ENCODE measurements around the gene C17orf50. TPM values are rescaled to one million over a fixed set of nuclear protein-coding genes. Genes with fewer than 3 reads are reported as not detected.

C17orf50 gene
- polyA plus RNA-seq (2013, experiment 1 of 2), result not detected
- polyA plus RNA-seq (2013, experiment 2 of 2), result not detected

GRCh38 chr17:35760587-35760986 lies at the start of gene C17orf50:
C17orf50 (plus strand) TSS chr17:35760887; CDS start chr17:35760942, 55 bp downstream.
- WGBS, result no CpG with 5 or more reads among the region's 1 CpG
- H3K27me3 ChIP-seq (ENCODE audit: insufficient read depth, low read length), result 0 out of 2 replicates have a peak, but pooled peaks cover 2% of the 10 kb centered on the region
- no peak within 1 kb of the TSS for H3K4me3 ChIP-seq (ENCODE audit: low read length)

GRCh38 chr17:35710950-35711349 lies 49.7 kb upstream of the C17orf50 start:
- H3K27me3 ChIP-seq (ENCODE audit: insufficient read depth, low read length), result no peaks in the 10 kb centered on the region
- H3K36me3 ChIP-seq (ENCODE audit: insufficient read depth, low read length), result peaks cover 58% of the 10 kb centered on the region
- no peak overlapping the region for H3K4me3 ChIP-seq (ENCODE audit: low read length)
- no peak overlapping the region for H3K9ac ChIP-seq (ENCODE audit: low read depth, low read length)
- H3K27ac ChIP-seq (ENCODE audit: low read depth, low read length), result no peak overlapping the region
- WGBS, result 67% methylated on average over 1 of the region's 2 CpGs
- H3K4me1 ChIP-seq (ENCODE audit: insufficient read depth, low read length), result no peaks in the 10 kb centered on the region
- H3K9me3 ChIP-seq (ENCODE audit: insufficient read depth, low read depth, low read length), result no peaks in the 10 kb centered on the region

More at GRCh38 chr17:35760587-35760986, at the start of gene C17orf50:
- H3K4me1 ChIP-seq (ENCODE audit: insufficient read depth, low read length), result peaks cover 2% of the 10 kb centered on the region; the same call in 1 of the 2 replicates
- H3K9ac ChIP-seq (ENCODE audit: low read depth, low read length), result no peak within 1 kb of the TSS
- H3K36me3 ChIP-seq (ENCODE audit: insufficient read depth, low read length), result no peaks in the 10 kb centered on the region
- H3K9me3 ChIP-seq (ENCODE audit: insufficient read depth, low read depth, low read length), result no peaks in the 10 kb centered on the region
- no peak within 1 kb of the TSS for H3K27ac ChIP-seq (ENCODE audit: low read depth, low read length)

GRCh38 chr17:35713069-35713728 lies 47.5 kb upstream of the C17orf50 start:
- H3K36me3 ChIP-seq (ENCODE audit: insufficient read depth, low read length), result peaks cover 77% of the 10 kb centered on the region
- 83% methylated on average over 7 of the region's 7 CpGs for WGBS

GRCh38 chr17:35714988-35715387 lies 45.7 kb upstream of the C17orf50 start:
- no peaks in the 10 kb centered on the region for H3K27me3 ChIP-seq (ENCODE audit: insufficient read depth, low read length)
- H3K9me3 ChIP-seq (ENCODE audit: insufficient read depth, low read depth, low read length), result no peaks in the 10 kb centered on the region
- no peak overlapping the region for H3K4me3 ChIP-seq (ENCODE audit: low read length)
- no peaks in the 10 kb centered on the region for H3K4me1 ChIP-seq (ENCODE audit: insufficient read depth, low read length)
- WGBS, result 89% methylated on average over 2 of the region's 2 CpGs
- H3K36me3 ChIP-seq (ENCODE audit: insufficient read depth, low read length), result peaks cover 80% of the 10 kb centered on the region
- H3K27ac ChIP-seq (ENCODE audit: low read depth, low read length), result no peak overlapping the region
- no peak overlapping the region for H3K9ac ChIP-seq (ENCODE audit: low read depth, low read length)

More at GRCh38 chr17:35713069-35713728, 47.5 kb upstream of the C17orf50 start:
- no peaks in the 10 kb centered on the region for H3K27me3 ChIP-seq (ENCODE audit: insufficient read depth, low read length)
- H3K9ac ChIP-seq (ENCODE audit: low read depth, low read length), result no peak overlapping the region
- H3K4me3 ChIP-seq (ENCODE audit: low read length), result no peak overlapping the region
- no peak overlapping the region for H3K27ac ChIP-seq (ENCODE audit: low read depth, low read length)
- H3K4me1 ChIP-seq (ENCODE audit: insufficient read depth, low read length), result no peaks in the 10 kb centered on the region
- no peaks in the 10 kb centered on the region for H3K9me3 ChIP-seq (ENCODE audit: insufficient read depth, low read depth, low read length)

- no peak overlapping the region for H3K27ac ChIP-seq (ENCODE audit: low read depth, low read length)
- H3K36me3 ChIP-seq (ENCODE audit: insufficient read depth, low read length), result peaks cover 78% of the 10 kb centered on the region
Observed at GRCh38 chr17:35715416-35715815, 45.3 kb upstream of the C17orf50 start.

GRCh38 chr17:35716173-35716572 lies 44.5 kb upstream of the C17orf50 start:
- Histone ChIP-seq H3K9me3 (ENCODE audit: insufficient read depth, low read depth, low read length) (no peaks in the 10 kb centered on the region), H3K9ac (ENCODE audit: low read depth, low read length) (no peak overlapping the region), H3K4me1 (ENCODE audit: insufficient read depth, low read length) (no peaks in the 10 kb centered on the region), H3K27ac (ENCODE audit: low read depth, low read length) (no peak overlapping the region), H3K4me3 (ENCODE audit: low read length) (no peak overlapping the region), H3K36me3 (ENCODE audit: insufficient read depth, low read length) (peaks cover 76% of the 10 kb centered on the region), H3K27me3 (ENCODE audit: insufficient read depth, low read length) (no peaks in the 10 kb centered on the region)
- 92% methylated on average over 1 of the region's 3 CpGs for WGBS

More at GRCh38 chr17:35715416-35715815, 45.3 kb upstream of the C17orf50 start:
- no peak overlapping the region for H3K4me3 ChIP-seq (ENCODE audit: low read length)
- no peaks in the 10 kb centered on the region for H3K9me3 ChIP-seq (ENCODE audit: insufficient read depth, low read depth, low read length)
- H3K9ac ChIP-seq (ENCODE audit: low read depth, low read length), result no peak overlapping the region
- H3K4me1 ChIP-seq (ENCODE audit: insufficient read depth, low read length), result no peaks in the 10 kb centered on the region
- no peaks in the 10 kb centered on the region for H3K27me3 ChIP-seq (ENCODE audit: insufficient read depth, low read length)

GRCh38 chr17:35716897-35717465 lies 43.7 kb upstream of the C17orf50 start:
- 95% methylated on average over 4 of the region's 4 CpGs for WGBS
- Histone ChIP-seq H3K9me3 (ENCODE audit: insufficient read depth, low read depth, low read length) (no peaks in the 10 kb centered on the region), H3K27me3 (ENCODE audit: insufficient read depth, low read length) (no peaks in the 10 kb centered on the region), H3K36me3 (ENCODE audit: insufficient read depth, low read length) (peaks cover 75% of the 10 kb centered on the region), H3K9ac (ENCODE audit: low read depth, low read length) (no peak overlapping the region), H3K27ac (ENCODE audit: low read depth, low read length) (no peak overlapping the region), H3K4me3 (ENCODE audit: low read length) (no peak overlapping the region), H3K4me1 (ENCODE audit: insufficient read depth, low read length) (no peaks in the 10 kb centered on the region)

- Histone ChIP-seq H3K4me1 (ENCODE audit: insufficient read depth, low read length) (no peaks in the 10 kb centered on the region), H3K27ac (ENCODE audit: low read depth, low read length) (no peak overlapping the region), H3K9ac (ENCODE audit: low read depth, low read length) (no peak overlapping the region), H3K36me3 (ENCODE audit: insufficient read depth, low read length) (peaks cover 72% of the 10 kb centered on the region), H3K4me3 (ENCODE audit: low read length) (no peak overlapping the region), H3K27me3 (ENCODE audit: insufficient read depth, low read length) (no peaks in the 10 kb centered on the region), H3K9me3 (ENCODE audit: insufficient read depth, low read depth, low read length) (no peaks in the 10 kb centered on the region)
- WGBS, result 100% methylated on average over 2 of the region's 2 CpGs
Observed at GRCh38 chr17:35717475-35717874, 43.2 kb upstream of the C17orf50 start.

GRCh38 chr17:35723735-35724134 lies 37.0 kb upstream of the C17orf50 start:
- H3K27ac ChIP-seq (ENCODE audit: low read depth, low read length), result no peak overlapping the region
- H3K36me3 ChIP-seq (ENCODE audit: insufficient read depth, low read length), result peaks cover 58% of the 10 kb centered on the region
- no peak overlapping the region for H3K4me3 ChIP-seq (ENCODE audit: low read length)
- no peaks in the 10 kb centered on the region for H3K27me3 ChIP-seq (ENCODE audit: insufficient read depth, low read length)
- peaks cover 9% of the 10 kb centered on the region; the same call in 1 of the 2 replicates for H3K4me1 ChIP-seq (ENCODE audit: insufficient read depth, low read length)
- no peaks in the 10 kb centered on the region for H3K9me3 ChIP-seq (ENCODE audit: insufficient read depth, low read depth, low read length)
- 97% methylated on average over 2 of the region's 2 CpGs for WGBS
- H3K9ac ChIP-seq (ENCODE audit: low read depth, low read length), result no peak overlapping the region

- WGBS, result 91% methylated on average over 4 of the region's 4 CpGs
- no peaks in the 10 kb centered on the region for H3K27me3 ChIP-seq (ENCODE audit: insufficient read depth, low read length)
- no peak overlapping the region for H3K9ac ChIP-seq (ENCODE audit: low read depth, low read length)
- no peaks in the 10 kb centered on the region for H3K9me3 ChIP-seq (ENCODE audit: insufficient read depth, low read depth, low read length)
- no peak overlapping the region for H3K27ac ChIP-seq (ENCODE audit: low read depth, low read length)
- H3K4me1 ChIP-seq (ENCODE audit: insufficient read depth, low read length), result peaks cover 22% of the 10 kb centered on the region
- peaks cover 45% of the 10 kb centered on the region for H3K36me3 ChIP-seq (ENCODE audit: insufficient read depth, low read length)
- no peak overlapping the region for H3K4me3 ChIP-seq (ENCODE audit: low read length)
Observed at GRCh38 chr17:35725058-35725457, 35.6 kb upstream of the C17orf50 start.

GRCh38 chr17:35725802-35726126 lies 34.9 kb upstream of the C17orf50 start:
- H3K9me3 ChIP-seq (ENCODE audit: insufficient read depth, low read depth, low read length), result no peaks in the 10 kb centered on the region
- no peak overlapping the region for H3K4me3 ChIP-seq (ENCODE audit: low read length)
- 0 out of 2 replicates have a peak, but pooled peaks cover 5% of the 10 kb centered on the region for H3K27me3 ChIP-seq (ENCODE audit: insufficient read depth, low read length)
- peaks cover 41% of the 10 kb centered on the region for H3K36me3 ChIP-seq (ENCODE audit: insufficient read depth, low read length)
- peaks cover 25% of the 10 kb centered on the region for H3K4me1 ChIP-seq (ENCODE audit: insufficient read depth, low read length)
- H3K27ac ChIP-seq (ENCODE audit: low read depth, low read length), result peak overlapping the region; percentile 6; the same call in 1 of the 2 replicates
- H3K9ac ChIP-seq (ENCODE audit: low read depth, low read length), result no peak overlapping the region
- WGBS, result 76% methylated on average over 2 of the region's 2 CpGs
